Fibroblast of villous mesenchyme (primary cell): ENCODE data around the gene PRKACA. TPM values are rescaled to one million over a fixed set of nuclear protein-coding genes. Genes with fewer than 3 reads are reported as not detected.

ENCODE experiments used
- DNase-seq: peaks from one replicate; pipeline ENCODE4 v3.0.0-alpha.2; 2010; ENCODE audit warnings: low read depth
- H3K4me3 ChIP-seq: 2 replicates; pipeline ENCODE4 v1.5.1; 2011; ENCODE audit warnings: low read depth, mild to moderate bottlenecking, low read length
- total RNA-seq: library from RNA; depleted of rRNA; stranded (reverse); fragments of >200 nt; gene quantifications from 2 replicates; pipeline ENCODE4 v1.2.3, GENCODE V29; 2012
- TF ChIP-seq, protein P1 (sequence below): IDR thresholded peaks from 2 replicates; pipeline ENCODE4 v1.5.1; 2012; ENCODE audit warnings: low read depth, mild to moderate bottlenecking, low read length; ENCODE audit not compliant: insufficient read depth

Gene PRKACA
- total RNA-seq, 1 donor = 50.1 TPM

DNA sequence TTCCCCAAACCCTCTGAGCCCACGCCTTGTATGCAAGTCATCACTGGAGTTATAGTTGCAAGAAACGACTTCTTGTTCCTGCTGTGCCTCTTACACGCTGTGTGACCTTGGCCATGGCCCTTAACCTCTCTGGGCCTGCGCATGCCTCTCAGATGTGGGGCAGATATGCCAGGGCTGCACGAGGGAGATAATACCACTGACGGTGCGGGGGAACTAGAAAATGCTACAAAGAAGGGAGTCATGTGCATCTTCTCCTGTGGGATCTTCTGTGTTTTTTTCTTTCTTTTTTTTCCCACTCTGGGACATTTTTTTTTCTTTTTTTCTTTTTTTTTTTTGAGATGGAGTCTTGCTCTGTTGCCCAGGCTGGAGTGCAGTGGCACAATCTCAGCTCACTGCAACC is 22.7 kb downstream of the PRKACA start:
- TF ChIP-seq, protein P1, sequence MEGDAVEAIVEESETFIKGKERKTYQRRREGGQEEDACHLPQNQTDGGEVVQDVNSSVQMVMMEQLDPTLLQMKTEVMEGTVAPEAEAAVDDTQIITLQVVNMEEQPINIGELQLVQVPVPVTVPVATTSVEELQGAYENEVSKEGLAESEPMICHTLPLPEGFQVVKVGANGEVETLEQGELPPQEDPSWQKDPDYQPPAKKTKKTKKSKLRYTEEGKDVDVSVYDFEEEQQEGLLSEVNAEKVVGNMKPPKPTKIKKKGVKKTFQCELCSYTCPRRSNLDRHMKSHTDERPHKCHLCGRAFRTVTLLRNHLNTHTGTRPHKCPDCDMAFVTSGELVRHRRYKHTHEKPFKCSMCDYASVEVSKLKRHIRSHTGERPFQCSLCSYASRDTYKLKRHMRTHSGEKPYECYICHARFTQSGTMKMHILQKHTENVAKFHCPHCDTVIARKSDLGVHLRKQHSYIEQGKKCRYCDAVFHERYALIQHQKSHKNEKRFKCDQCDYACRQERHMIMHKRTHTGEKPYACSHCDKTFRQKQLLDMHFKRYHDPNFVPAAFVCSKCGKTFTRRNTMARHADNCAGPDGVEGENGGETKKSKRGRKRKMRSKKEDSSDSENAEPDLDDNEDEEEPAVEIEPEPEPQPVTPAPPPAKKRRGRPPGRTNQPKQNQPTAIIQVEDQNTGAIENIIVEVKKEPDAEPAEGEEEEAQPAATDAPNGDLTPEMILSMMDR = no peak
- DNase-seq = no peak
- no peak overlapping the region for H3K4me3 ChIP-seq

DNA sequence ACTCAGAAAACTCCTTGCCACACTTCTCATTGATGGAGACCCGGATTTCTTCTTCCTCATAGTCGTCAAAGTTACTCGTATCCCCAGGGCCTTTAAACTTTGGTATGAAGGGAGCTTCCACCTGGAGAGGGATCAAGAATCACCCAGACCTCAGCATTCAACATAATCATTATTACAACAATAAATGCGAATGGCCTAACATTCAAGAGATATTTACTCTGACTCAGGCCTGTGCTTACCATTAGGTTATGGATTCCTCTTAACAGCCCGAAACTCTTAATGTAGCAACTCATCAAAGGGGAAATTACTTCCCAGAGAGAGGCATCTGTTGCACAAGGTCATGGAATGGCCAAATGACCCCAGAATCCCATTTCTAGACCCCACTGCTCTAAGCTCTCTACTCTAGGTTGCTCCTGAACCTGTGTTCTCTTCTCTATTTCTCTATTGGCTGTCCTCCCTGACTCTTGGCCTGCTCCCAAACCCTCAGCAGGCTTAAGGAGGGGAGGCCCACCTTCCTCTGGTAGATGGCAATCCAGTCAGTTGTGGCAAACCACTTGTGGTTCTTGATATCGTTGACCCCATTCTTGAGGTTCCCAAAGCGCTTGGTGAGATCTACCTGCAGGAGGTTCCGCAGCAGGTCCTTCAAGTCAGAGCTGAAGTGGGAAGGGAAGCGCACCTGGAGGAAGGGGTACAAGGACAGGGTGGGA is 24.3 kb downstream of the PRKACA start:
- TF ChIP-seq, protein P1 = no peak
- H3K4me3 ChIP-seq = no peak overlapping the region
- DNase-seq = no peak

DNA sequence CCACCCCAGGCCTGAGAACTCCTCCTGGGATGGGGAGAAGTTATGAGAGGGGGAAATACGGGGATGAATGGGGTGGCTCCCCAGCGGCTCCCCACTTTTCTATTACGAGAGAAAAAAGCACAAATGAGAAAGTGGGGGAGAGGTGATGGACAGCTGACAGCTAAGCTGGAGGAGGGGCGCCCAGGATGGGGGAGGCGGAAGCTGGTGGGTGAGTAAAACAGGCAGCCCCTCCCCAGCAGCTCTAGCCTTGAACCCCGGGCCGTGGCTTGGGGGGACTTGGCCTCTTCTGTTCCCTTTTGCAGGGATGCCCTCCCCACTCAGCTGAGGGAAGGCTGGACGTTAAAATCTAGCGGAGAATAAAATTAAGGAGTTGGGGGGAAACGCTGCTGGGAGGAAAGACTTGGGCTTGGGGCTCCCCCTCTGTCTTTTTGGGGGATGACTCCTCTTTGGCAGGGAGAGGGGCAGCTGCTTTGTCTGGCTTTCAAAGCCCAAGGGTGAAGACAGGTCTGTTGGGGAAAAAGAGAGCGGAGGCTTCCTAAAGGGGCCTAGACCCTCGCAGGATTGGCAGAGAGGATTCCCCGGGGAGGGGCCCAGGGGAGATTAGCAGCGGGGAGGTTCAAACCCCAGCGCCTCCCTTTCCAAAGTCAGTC is 25.6 kb downstream of the PRKACA start:
- DNase-seq = no peak
- TF ChIP-seq, protein P1 = peak; percentile 2
- H3K4me3 ChIP-seq = peak overlapping the region; percentile 83

DNA sequence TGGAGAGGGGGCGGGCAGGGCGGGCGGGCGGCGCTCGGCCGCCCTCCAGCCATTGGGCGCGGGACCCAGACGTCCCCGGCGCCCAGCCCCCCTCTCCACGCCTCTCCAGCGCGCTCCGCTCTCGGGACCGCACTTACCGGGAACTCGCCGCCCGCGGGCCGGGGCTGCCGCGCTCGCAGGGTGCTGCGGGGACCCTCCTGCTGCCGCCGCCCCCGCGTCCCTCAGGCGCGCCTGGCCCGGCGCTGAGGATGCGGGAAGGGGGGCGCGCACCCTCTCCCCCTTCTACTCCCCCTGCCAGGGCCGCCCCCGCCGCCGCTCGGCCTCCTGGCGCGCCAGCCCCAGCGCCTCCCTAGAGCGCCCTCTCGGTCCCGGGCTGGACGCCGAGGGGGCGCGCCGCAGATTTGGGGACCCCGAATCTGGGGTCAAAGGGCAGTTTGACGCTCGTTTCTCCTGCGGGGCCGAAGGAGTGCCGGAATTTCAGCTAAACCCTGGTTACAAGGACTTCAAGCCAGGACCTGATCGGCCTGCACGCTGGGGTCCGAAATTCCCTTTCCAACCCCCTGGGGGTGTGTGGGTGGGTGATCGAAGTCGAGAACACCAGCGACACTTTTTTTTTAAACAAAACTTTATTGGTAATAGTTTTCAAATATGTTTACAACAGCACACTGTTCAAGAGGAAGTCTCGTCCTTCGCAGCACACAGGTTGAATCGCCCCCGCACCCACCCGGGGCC is 26.3 kb downstream of the PRKACA start:
- peak; percentile 59 for DNase-seq
- TF ChIP-seq, protein P1 = peak; percentile 23
- H3K4me3 ChIP-seq = peak overlapping the region; percentile 83

DNA sequence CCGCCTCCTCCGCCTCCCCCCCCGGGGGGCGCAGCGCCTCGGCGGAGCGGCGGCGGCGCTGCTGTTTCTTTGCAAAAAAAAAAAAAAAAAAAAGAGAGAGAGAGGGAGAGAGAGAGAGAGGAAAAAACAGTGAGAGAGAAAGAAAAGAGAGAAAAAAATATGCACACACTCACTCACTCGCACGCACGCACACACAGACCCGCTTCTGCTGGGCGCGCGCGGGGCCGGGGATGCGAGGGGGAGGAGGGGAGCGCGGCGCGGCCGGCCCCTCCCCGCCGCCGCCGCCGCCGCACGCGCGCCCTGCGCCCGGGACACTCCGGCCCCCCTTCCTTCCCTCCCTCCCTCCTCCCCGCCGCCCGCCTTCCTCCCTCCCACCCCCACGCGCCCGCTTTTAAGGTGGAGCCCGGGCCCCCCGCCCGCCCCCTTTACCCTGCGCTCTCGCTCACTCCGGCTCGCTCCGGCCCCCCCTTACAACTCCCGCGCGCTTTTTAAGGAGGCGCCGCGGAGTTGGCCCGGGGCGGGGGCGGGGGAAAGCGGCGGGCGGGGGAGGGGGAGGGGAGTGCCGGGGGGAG is 27.0 kb downstream of the PRKACA start, which contains the start of gene SAMD1:
SAMD1 (minus strand) TSS at position 243 of the 572 bp plus-strand sequence.
- DNase-seq = peak; percentile 97
- H3K4me3 ChIP-seq = peak within 1 kb of the TSS; percentile 83
- TF ChIP-seq, protein P1 = no peak

DNA sequence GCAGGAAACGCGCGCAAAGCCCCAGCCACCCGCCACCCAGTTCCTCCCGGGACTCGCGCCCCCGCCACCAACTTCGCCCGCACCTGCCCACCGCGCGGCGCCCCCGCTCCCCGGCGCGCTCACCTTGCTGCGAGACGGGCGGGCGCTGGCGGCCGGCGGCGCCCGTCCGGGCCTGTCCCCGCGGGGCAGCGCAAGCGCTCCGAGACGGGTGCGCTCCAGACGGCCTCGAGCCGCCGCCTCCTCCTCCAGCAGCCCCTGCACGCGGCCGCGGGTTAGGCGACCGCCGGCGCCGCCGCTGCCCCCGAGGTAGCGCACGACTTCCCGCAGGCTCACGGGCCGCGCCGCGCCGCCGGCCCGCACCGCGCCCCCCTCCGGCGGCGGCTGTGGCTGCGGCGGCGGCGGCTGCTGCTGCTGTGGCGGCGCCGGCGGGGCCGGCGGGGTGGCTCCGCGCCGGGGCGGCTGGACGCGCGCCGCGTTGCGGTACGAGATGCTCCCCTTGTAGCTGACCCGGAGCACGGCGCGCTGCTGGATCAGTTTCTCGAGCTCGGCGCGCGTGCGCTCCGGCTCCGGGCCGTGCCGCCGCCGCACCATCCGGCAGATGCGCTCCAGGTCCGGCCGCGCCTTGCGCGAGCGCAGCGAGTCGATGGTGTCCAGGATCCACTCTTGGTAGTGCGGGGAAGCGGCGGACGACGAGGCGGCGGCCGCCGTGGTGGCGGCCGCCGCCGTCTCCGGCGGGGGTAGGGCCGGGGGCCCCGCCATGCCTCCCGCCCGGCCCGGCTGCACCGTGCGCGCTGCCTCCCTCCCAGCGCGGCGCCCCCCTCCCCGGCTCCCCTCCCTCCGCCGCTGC is 27.7 kb downstream of the PRKACA start:
- peak; percentile 73 for DNase-seq

More for the DNA sequence above, 27.7 kb downstream of the PRKACA start:
- H3K4me3 ChIP-seq = peak overlapping the region; percentile 66
- TF ChIP-seq, protein P1 = no peak
